ENCODE measurements around the gene LEAP2.

GRCh38 chr5:132839426-132840301 lies 33.8 kb upstream of the LEAP2 start:
- TF ChIP-seq CTCF (IDR thresholded peaks at IDR 0.05; ENCODE audit: insufficient read depth, low read depth, low read length) (no peak), EZH2 (IDR thresholded peaks at IDR 0.05; ENCODE audit: insufficient read depth, low read length) (no peak)
